ENCODE measurements around the gene LPCAT2.

- TF ChIP-seq, protein P1, sequence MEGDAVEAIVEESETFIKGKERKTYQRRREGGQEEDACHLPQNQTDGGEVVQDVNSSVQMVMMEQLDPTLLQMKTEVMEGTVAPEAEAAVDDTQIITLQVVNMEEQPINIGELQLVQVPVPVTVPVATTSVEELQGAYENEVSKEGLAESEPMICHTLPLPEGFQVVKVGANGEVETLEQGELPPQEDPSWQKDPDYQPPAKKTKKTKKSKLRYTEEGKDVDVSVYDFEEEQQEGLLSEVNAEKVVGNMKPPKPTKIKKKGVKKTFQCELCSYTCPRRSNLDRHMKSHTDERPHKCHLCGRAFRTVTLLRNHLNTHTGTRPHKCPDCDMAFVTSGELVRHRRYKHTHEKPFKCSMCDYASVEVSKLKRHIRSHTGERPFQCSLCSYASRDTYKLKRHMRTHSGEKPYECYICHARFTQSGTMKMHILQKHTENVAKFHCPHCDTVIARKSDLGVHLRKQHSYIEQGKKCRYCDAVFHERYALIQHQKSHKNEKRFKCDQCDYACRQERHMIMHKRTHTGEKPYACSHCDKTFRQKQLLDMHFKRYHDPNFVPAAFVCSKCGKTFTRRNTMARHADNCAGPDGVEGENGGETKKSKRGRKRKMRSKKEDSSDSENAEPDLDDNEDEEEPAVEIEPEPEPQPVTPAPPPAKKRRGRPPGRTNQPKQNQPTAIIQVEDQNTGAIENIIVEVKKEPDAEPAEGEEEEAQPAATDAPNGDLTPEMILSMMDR (IDR thresholded peaks at IDR 0.05), result peak; percentile 55
- TF ChIP-seq POLR2AphosphoS5 (IDR thresholded peaks at IDR 0.05; ENCODE audit: low read depth, low read length) (no peak), REST (IDR thresholded peaks at IDR 0.05; ENCODE audit: insufficient read depth in 1 of 2, low read depth in 2 of 2, low read length in 1 of 2) (no peak)
Observed at GRCh38 chr16:55494994-55495421, 13.9 kb upstream of the LPCAT2 start.

Data from Panc1 (cell line).